NCI-H345 treated with DMSO at 0.1 percent for 48 hours (cell line): ENCODE measurements around the gene TIMP3.

Source experiments
- DNase-seq: peaks from one replicate; lab custom pipeline; 2025; ENCODE audit not compliant: unreplicated experiment; lab: John Stamatoyannopoulos, UW

TIMP3 gene

GRCh38 chr22:32785321-32786026 lies 16.0 kb upstream of the TIMP3 start:
- no peak for DNase-seq

- DNase-seq: no peak
Observed at GRCh38 chr22:32786027-32786418, 15.5 kb upstream of the TIMP3 start.

- no peak for DNase-seq
Observed at GRCh38 chr22:32788904-32789624, 12.4 kb upstream of the TIMP3 start.

- DNase-seq: no peak
Observed at GRCh38 chr22:32789797-32790620, 11.5 kb upstream of the TIMP3 start.

GRCh38 chr22:32791056-32791455 lies 10.4 kb upstream of the TIMP3 start:
- no peak for DNase-seq

- DNase-seq: no peak
Observed at GRCh38 chr22:32791485-32791884, 10.0 kb upstream of the TIMP3 start.

GRCh38 chr22:32793589-32793988 lies 7.9 kb upstream of the TIMP3 start:
- DNase-seq: no peak

- DNase-seq: no peak
Observed at GRCh38 chr22:32794449-32795213, 6.9 kb upstream of the TIMP3 start.

GRCh38 chr22:32795214-32795596 lies 6.3 kb upstream of the TIMP3 start:
- no peak for DNase-seq

GRCh38 chr22:32796865-32797573 lies 4.5 kb upstream of the TIMP3 start:
- no peak for DNase-seq

- DNase-seq: no peak
Observed at GRCh38 chr22:32799496-32799895, 2.0 kb upstream of the TIMP3 start.

- DNase-seq: no peak
Observed at GRCh38 chr22:32800158-32800882, 1.2 kb upstream of the TIMP3 start.

- no peak for DNase-seq
Observed at GRCh38 chr22:32800994-32801536, 440 bp upstream of the TIMP3 start.

- no peak for DNase-seq
Observed at GRCh38 chr22:32802237-32802765, 796 bp downstream of the TIMP3 start.

- DNase-seq: no peak
Observed at GRCh38 chr22:32803020-32803737, 1.7 kb downstream of the TIMP3 start.

- DNase-seq: no peak
Observed at GRCh38 chr22:32803738-32804435, 2.4 kb downstream of the TIMP3 start.

GRCh38 chr22:32804531-32805360 lies 3.2 kb downstream of the TIMP3 start:
- no peak for DNase-seq
